ENCODE data around the gene BIN1. TPM values are rescaled to one million over a fixed set of nuclear protein-coding genes. Genes with fewer than 3 reads are reported as not detected.

Gene BIN1
- total RNA-seq, 1 donor from 2014 or later = 50.2 TPM

DNA sequence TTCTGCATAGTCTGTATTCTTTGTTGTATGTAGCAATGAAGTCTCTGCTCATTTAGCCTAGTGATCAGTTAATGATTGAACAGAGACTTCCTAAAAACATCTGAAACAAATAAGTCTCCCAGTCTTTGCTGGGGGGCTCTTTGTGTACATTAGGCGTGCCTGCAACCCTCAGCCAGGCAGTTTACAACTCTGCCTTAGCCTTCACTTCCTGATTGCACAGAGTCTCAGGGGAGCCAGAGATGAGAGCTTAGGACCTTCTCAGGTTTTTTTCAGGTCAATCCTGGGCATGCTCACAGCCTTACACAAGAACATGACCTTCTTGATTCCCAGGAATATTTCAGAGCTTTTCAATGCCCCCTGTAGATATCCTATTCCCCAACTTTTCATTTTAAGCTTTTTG is 44.0 kb upstream of the BIN1 start:
- Histone ChIP-seq H3K79me2 (ENCODE audit: insufficient read depth, low read length) (no peaks in the 10 kb centered on the region), H3K36me3 (ENCODE audit: insufficient read depth, low read length) (no peaks in the 10 kb centered on the region), H3K27me3 (ENCODE audit: insufficient read depth, low read length) (no peaks in the 10 kb centered on the region), H4K20me1 (ENCODE audit: insufficient read depth, low read length) (no peaks in the 10 kb centered on the region), H3K4me2 (ENCODE audit: low read length) (no peak overlapping the region), H3K4me3 (ENCODE audit: insufficient read depth, low read depth, low read length) (no peak overlapping the region), H3K27ac (ENCODE audit: low read depth, low read length) (no peak overlapping the region), H3K9ac (ENCODE audit: low read length) (no peak overlapping the region), H3K4me1 (ENCODE audit: insufficient read depth, low read length) (peaks cover 42% of the 10 kb centered on the region), H3K9me3 (ENCODE audit: insufficient read depth, low read depth, low read length) (peaks cover 3% of the 10 kb centered on the region), H2AFZ (ENCODE audit: low read depth, low read length) (no peak overlapping the region)
- peaks cover 2% of the 10 kb centered on the region for H3K36me3 Mint-ChIP-seq (ENCODE audit: low read depth, unreplicated experiment)
- H3K27me3 Mint-ChIP-seq (ENCODE audit: low read depth, unreplicated experiment) = no peaks in the 10 kb centered on the region
- TF ChIP-seq, protein P1, sequence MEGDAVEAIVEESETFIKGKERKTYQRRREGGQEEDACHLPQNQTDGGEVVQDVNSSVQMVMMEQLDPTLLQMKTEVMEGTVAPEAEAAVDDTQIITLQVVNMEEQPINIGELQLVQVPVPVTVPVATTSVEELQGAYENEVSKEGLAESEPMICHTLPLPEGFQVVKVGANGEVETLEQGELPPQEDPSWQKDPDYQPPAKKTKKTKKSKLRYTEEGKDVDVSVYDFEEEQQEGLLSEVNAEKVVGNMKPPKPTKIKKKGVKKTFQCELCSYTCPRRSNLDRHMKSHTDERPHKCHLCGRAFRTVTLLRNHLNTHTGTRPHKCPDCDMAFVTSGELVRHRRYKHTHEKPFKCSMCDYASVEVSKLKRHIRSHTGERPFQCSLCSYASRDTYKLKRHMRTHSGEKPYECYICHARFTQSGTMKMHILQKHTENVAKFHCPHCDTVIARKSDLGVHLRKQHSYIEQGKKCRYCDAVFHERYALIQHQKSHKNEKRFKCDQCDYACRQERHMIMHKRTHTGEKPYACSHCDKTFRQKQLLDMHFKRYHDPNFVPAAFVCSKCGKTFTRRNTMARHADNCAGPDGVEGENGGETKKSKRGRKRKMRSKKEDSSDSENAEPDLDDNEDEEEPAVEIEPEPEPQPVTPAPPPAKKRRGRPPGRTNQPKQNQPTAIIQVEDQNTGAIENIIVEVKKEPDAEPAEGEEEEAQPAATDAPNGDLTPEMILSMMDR (IDR thresholded peaks at IDR 0.05; ENCODE audit: insufficient read depth, low read depth, low read length) = no peak
- no peak for TF ChIP-seq EZH2 (IDR thresholded peaks at IDR 0.05; ENCODE audit: insufficient read depth, low read length)
- H3K4me3 Mint-ChIP-seq (ENCODE audit: unreplicated experiment) = no peak overlapping the region
- peaks cover 38% of the 10 kb centered on the region for H3K4me1 Mint-ChIP-seq (ENCODE audit: low read depth, unreplicated experiment)
- peak; percentile 68 for FAIRE-seq
- no peak overlapping the region for H3K27ac Mint-ChIP-seq (ENCODE audit: unreplicated experiment)
- no peak for DNase-seq (ENCODE audit: low read depth)
- H3K9me3 Mint-ChIP-seq (ENCODE audit: unreplicated experiment) = peaks cover 5% of the 10 kb centered on the region

DNA sequence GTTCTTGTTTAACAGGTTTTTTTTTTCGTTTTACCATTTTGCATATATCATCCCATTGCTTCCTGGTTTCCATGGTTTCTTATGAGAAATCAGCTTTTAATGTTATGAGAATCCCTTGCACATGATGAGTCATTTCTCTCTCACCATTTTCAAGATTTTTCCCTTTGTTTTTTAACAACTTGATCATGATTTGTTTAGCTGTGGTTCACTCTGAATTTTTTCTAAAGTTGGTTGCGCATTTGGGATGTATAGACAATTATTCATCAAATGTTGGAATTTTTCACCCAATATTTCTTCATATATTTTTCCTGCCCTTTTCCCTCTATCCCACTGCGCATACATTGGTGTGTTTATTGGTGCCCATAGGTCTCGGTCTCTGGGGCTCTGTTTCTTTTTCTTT is 42.4 kb upstream of the BIN1 start:
- peaks cover 2% of the 10 kb centered on the region for H3K36me3 Mint-ChIP-seq (ENCODE audit: low read depth, unreplicated experiment)
- no peaks in the 10 kb centered on the region for H3K27me3 Mint-ChIP-seq (ENCODE audit: low read depth, unreplicated experiment)
- H3K27ac ChIP-seq (ENCODE audit: low read depth, low read length) = peak overlapping the region; percentile 87
- H3K27ac Mint-ChIP-seq (ENCODE audit: unreplicated experiment) = peak overlapping the region; percentile 41
- no peaks in the 10 kb centered on the region for H4K20me1 ChIP-seq (ENCODE audit: insufficient read depth, low read length)
- no peak overlapping the region for H2AFZ ChIP-seq (ENCODE audit: low read depth, low read length)
- peak overlapping the region; percentile 55 for H3K4me2 ChIP-seq (ENCODE audit: low read length)
- H3K36me3 ChIP-seq (ENCODE audit: insufficient read depth, low read length) = no peaks in the 10 kb centered on the region
- peaks cover 34% of the 10 kb centered on the region for H3K4me1 Mint-ChIP-seq (ENCODE audit: low read depth, unreplicated experiment)
- peak overlapping the region; percentile 67 for H3K9ac ChIP-seq (ENCODE audit: low read length)
- peak; percentile 97 for DNase-seq (ENCODE audit: low read depth)
- no peaks in the 10 kb centered on the region for H3K79me2 ChIP-seq (ENCODE audit: insufficient read depth, low read length)
- peaks cover 46% of the 10 kb centered on the region for H3K4me1 ChIP-seq (ENCODE audit: insufficient read depth, low read length)
- TF ChIP-seq EZH2 (IDR thresholded peaks at IDR 0.05; ENCODE audit: insufficient read depth, low read length) = no peak
- TF ChIP-seq, protein P1 (IDR thresholded peaks at IDR 0.05; ENCODE audit: insufficient read depth, low read depth, low read length) = no peak
- H3K4me3 Mint-ChIP-seq (ENCODE audit: unreplicated experiment) = no peak overlapping the region
- peak; percentile 97 for FAIRE-seq
- peaks cover 5% of the 10 kb centered on the region for H3K9me3 Mint-ChIP-seq (ENCODE audit: unreplicated experiment)
- H3K4me3 ChIP-seq (ENCODE audit: insufficient read depth, low read depth, low read length) = no peak overlapping the region
- peaks cover 3% of the 10 kb centered on the region for H3K9me3 ChIP-seq (ENCODE audit: insufficient read depth, low read depth, low read length)
- no peaks in the 10 kb centered on the region for H3K27me3 ChIP-seq (ENCODE audit: insufficient read depth, low read length)

DNA sequence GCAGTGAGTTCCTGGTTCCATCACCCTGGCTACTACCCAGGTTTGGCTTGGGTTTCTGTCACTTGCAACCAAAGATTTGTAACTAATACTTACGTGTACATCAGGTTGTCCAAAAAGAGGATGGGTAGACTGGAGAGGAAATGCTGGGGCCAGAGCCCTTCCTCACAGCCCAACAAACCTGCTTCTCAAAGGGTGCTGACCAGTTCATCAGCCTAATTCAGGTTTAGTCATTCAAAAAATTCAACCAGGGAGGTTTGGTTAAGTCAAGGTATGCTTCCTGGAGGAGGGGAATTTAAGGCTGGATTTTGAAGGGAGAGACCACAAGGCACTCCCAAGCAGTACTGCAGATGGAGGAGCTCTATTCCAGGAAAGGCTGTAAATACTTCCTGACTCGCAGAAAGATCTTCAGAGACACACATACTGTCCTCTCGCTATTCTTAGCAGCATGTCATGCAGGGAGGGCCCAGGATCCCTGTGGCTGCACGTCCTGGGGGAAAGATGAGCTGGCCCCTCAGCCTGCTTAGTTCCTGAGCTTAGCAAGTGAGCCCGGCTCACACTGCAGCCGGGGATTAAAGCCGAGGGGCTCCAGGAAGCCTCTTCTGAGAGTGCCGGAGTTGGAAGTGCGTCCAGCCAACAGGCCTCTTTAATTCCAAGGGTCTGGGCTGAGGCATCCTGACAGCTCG is 40.0 kb upstream of the BIN1 start:
- H3K9me3 Mint-ChIP-seq (ENCODE audit: unreplicated experiment) = peaks cover 5% of the 10 kb centered on the region
- Histone ChIP-seq H2AFZ (ENCODE audit: low read depth, low read length) (peak overlapping the region; percentile 35), H3K36me3 (ENCODE audit: insufficient read depth, low read length) (no peaks in the 10 kb centered on the region), H3K9ac (ENCODE audit: low read length) (peak overlapping the region; percentile 28), H3K4me1 (ENCODE audit: insufficient read depth, low read length) (peaks cover 44% of the 10 kb centered on the region), H3K4me3 (ENCODE audit: insufficient read depth, low read depth, low read length) (no peak overlapping the region), H3K27me3 (ENCODE audit: insufficient read depth, low read length) (no peaks in the 10 kb centered on the region), H3K9me3 (ENCODE audit: insufficient read depth, low read depth, low read length) (peaks cover 3% of the 10 kb centered on the region), H3K79me2 (ENCODE audit: insufficient read depth, low read length) (no peaks in the 10 kb centered on the region), H3K4me2 (ENCODE audit: low read length) (peak overlapping the region; percentile 24), H4K20me1 (ENCODE audit: insufficient read depth, low read length) (no peaks in the 10 kb centered on the region), H3K27ac (ENCODE audit: low read depth, low read length) (peak overlapping the region; percentile 30)
- H3K4me3 Mint-ChIP-seq (ENCODE audit: unreplicated experiment) = no peak overlapping the region
- TF ChIP-seq, protein P1 (IDR thresholded peaks at IDR 0.05; ENCODE audit: insufficient read depth, low read depth, low read length) = no peak
- no peak for TF ChIP-seq EZH2 (IDR thresholded peaks at IDR 0.05; ENCODE audit: insufficient read depth, low read length)
- no peak overlapping the region for H3K27ac Mint-ChIP-seq (ENCODE audit: unreplicated experiment)
- FAIRE-seq = peak; percentile 84
- peaks cover 32% of the 10 kb centered on the region for H3K4me1 Mint-ChIP-seq (ENCODE audit: low read depth, unreplicated experiment)
- DNase-seq (ENCODE audit: low read depth) = peak; percentile 23
- no peaks in the 10 kb centered on the region for H3K27me3 Mint-ChIP-seq (ENCODE audit: low read depth, unreplicated experiment)
- H3K36me3 Mint-ChIP-seq (ENCODE audit: low read depth, unreplicated experiment) = peaks cover 2% of the 10 kb centered on the region

Measured in astrocyte (in vitro differentiated cells and primary cell).